Progenitor cell of endocrine pancreas (in vitro differentiated cells): ENCODE measurements around the gene UBE2I. TPM values are rescaled to one million over a fixed set of nuclear protein-coding genes. Genes with fewer than 3 reads are reported as not detected.

Experiments used
- DNase-seq: peaks from one replicate; pipeline ENCODE4 v3.0.0; 2021; ENCODE audit warnings: low spot score; ENCODE audit not compliant: unreplicated experiment
- H3K27ac Mint-ChIP-seq: 2 replicates; pipeline ENCODE4 v1.8.0; 2021; ENCODE audit warnings: mild to moderate bottlenecking, moderate library complexity, mixed read lengths
- H3K27me3 Mint-ChIP-seq: 2 replicates; pipeline ENCODE4 v1.8.0; 2021; ENCODE audit warnings: mixed read lengths
- H3K36me3 Mint-ChIP-seq: 2 replicates; pipeline ENCODE4 v1.8.0; 2022; ENCODE audit warnings: mixed read lengths; ENCODE audit not compliant: insufficient read depth
- H3K4me1 Mint-ChIP-seq: 2 replicates; pipeline ENCODE4 v1.8.0; 2021; ENCODE audit warnings: low read depth, mixed read lengths
- H3K4me3 Mint-ChIP-seq: 2 replicates; pipeline ENCODE4 v1.8.0; 2021; ENCODE audit warnings: low read depth, mild to moderate bottlenecking, moderate library complexity, mixed read lengths
- H3K9me3 Mint-ChIP-seq: 2 replicates; pipeline ENCODE4 v1.8.0; 2021; ENCODE audit warnings: low read depth, mixed read lengths
- total RNA-seq: library from RNA; stranded (reverse); gene quantifications from 2 replicates; pipeline ENCODE4 v1.2.1, GENCODE V29; 2021
- TF ChIP-seq, protein P1 (sequence below): fragments of 200-600 bp; sonication (generic); IDR thresholded peaks from one replicate; pipeline ENCODE4 v1.5.0; 2021; ENCODE audit warnings: antibody characterized with exemption, mild to moderate bottlenecking; ENCODE audit not compliant: unreplicated experiment

UBE2I gene
- total RNA-seq, 1 donor from 2014 or later: 211 TPM

DNA sequence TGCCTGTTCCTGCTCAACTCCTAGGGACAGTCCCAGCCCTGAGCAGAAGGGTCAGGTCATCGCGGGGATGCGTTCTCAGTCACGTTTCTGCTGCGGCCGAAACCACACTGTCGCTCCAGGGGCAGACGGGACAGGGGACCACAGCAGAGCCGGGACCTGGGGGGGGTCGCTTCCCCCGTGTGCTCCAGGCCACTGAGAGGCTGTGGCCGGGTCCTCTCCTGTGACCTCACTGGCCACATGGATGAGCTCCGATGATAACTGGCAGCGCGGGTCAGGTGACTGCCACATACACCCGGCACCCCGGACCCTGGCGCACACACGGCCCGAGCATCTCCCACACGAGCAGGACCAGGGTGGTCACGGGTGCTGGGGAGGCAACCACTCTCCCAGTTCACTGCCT lies 55.1 kb downstream of the UBE2I start:
- no peak for DNase-seq
- H3K27me3 Mint-ChIP-seq: no peaks in the 10 kb centered on the region
- no peaks in the 10 kb centered on the region for H3K9me3 Mint-ChIP-seq
- no peak overlapping the region for H3K4me3 Mint-ChIP-seq
- no peaks in the 10 kb centered on the region for H3K4me1 Mint-ChIP-seq
- H3K27ac Mint-ChIP-seq: no peak overlapping the region
- H3K36me3 Mint-ChIP-seq: peaks cover 1% of the 10 kb centered on the region
- TF ChIP-seq, protein P1, sequence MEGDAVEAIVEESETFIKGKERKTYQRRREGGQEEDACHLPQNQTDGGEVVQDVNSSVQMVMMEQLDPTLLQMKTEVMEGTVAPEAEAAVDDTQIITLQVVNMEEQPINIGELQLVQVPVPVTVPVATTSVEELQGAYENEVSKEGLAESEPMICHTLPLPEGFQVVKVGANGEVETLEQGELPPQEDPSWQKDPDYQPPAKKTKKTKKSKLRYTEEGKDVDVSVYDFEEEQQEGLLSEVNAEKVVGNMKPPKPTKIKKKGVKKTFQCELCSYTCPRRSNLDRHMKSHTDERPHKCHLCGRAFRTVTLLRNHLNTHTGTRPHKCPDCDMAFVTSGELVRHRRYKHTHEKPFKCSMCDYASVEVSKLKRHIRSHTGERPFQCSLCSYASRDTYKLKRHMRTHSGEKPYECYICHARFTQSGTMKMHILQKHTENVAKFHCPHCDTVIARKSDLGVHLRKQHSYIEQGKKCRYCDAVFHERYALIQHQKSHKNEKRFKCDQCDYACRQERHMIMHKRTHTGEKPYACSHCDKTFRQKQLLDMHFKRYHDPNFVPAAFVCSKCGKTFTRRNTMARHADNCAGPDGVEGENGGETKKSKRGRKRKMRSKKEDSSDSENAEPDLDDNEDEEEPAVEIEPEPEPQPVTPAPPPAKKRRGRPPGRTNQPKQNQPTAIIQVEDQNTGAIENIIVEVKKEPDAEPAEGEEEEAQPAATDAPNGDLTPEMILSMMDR: no peak

DNA sequence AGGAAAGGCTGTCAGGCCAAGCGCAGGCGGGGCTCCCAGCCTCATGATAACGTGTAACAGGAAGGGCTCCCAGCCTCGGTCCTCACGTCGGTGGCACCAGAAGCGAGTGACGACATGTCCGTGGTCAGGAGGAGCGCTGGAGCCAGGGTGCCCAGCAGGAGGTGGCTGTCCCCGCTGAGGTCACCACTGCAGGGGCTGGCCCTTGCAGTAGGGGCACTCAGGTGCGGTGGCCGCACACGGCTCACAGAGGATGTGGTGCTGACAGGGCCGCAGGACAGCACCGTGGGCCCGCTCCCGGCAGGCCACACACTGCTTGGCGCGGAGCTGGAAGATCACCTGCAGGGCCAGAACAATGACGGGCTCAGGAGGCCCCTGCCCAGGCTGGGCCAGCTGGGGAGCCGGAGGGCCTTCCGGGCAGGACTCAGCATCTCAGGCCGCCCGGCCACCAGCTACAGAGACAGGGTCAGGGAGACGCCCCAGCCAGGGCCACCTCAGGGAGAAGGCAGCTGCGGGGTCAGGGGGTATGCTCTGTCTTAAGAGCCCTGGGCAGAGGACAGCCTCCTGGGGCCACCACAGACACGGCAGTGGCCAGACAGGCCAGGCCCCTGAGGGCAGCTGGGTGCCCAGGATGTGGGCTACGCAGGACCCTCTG lies 56.8 kb downstream of the UBE2I start:
- no peak overlapping the region for H3K27ac Mint-ChIP-seq
- no peaks in the 10 kb centered on the region for H3K27me3 Mint-ChIP-seq
- DNase-seq: no peak
- peaks cover 1% of the 10 kb centered on the region for H3K36me3 Mint-ChIP-seq
- no peaks in the 10 kb centered on the region for H3K4me1 Mint-ChIP-seq
- no peaks in the 10 kb centered on the region for H3K9me3 Mint-ChIP-seq
- H3K4me3 Mint-ChIP-seq: no peak overlapping the region
- TF ChIP-seq, protein P1: no peak

DNA sequence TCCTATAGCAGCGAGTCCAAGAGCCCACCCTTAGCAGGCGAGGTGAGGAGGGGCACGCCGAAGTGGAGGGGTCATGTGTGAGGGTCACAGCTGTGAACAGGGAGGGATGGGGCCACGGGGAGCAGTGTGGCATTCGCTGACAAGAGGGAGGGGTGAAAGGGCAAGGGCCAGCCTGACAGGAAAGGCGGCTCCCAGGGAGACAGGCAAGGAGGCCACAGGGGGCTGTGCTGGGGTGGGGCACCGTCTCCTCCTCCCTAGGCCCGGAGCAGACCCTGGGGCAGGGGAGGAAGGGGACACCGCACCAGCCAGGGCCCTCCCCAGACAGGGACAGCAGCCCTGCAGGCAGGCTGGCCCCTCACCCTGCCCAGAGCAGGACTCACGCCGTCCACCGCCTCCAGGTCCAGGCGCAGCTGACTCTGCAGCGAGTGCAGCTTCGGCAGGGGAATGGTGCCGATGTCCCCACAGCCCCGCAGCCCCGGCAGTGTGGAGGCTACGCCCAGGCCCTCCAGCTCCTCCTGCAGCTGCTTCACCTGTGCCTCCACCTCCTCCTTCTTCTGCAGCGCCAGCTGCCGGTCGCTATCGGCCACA lies 57.4 kb downstream of the UBE2I start:
- DNase-seq: no peak
- no peaks in the 10 kb centered on the region for H3K4me1 Mint-ChIP-seq
- H3K27me3 Mint-ChIP-seq: no peaks in the 10 kb centered on the region
- H3K36me3 Mint-ChIP-seq: peaks cover 1% of the 10 kb centered on the region
- H3K4me3 Mint-ChIP-seq: no peak overlapping the region
- TF ChIP-seq, protein P1: no peak
- H3K9me3 Mint-ChIP-seq: no peaks in the 10 kb centered on the region
- H3K27ac Mint-ChIP-seq: no peak overlapping the region

DNA sequence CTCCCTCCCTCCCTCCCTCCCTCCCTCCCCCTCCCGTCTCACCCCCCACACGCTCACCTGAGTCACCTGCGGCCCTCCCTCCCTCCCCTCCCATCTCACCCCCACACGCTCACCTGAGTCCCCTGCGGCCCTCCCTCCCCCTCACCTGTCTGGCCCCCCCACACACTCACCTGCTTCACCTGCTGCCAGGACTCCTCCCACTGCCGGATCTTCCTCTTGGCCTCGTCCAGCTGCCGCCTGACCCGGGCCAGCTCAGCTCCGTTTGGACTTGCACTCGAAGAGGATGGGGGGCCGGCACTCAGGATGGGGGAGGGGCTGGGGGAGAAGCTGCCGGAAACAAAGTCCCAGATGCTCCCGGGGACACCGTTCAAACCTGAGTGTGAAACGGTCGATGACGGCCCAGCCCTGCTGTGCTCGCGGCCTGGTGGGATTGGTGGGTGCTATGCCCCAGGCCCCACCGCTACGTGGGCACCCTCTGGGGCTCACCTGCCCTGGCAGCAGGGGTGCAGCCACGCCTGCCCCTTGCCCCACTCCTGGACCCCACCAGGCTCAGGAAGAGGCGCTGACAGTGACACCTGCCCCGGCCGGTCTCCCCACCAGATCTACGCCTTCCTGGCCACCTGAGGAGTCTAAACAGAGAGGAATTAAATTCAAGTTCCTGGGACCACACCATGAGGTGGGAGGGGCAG lies 58.2 kb downstream of the UBE2I start:
- H3K4me1 Mint-ChIP-seq: no peaks in the 10 kb centered on the region
- no peaks in the 10 kb centered on the region for H3K9me3 Mint-ChIP-seq
- no peak overlapping the region for H3K4me3 Mint-ChIP-seq
- no peak overlapping the region for H3K27ac Mint-ChIP-seq
- no peak for DNase-seq
- H3K27me3 Mint-ChIP-seq: no peaks in the 10 kb centered on the region
- TF ChIP-seq, protein P1: no peak
- peaks cover 1% of the 10 kb centered on the region for H3K36me3 Mint-ChIP-seq

DNA sequence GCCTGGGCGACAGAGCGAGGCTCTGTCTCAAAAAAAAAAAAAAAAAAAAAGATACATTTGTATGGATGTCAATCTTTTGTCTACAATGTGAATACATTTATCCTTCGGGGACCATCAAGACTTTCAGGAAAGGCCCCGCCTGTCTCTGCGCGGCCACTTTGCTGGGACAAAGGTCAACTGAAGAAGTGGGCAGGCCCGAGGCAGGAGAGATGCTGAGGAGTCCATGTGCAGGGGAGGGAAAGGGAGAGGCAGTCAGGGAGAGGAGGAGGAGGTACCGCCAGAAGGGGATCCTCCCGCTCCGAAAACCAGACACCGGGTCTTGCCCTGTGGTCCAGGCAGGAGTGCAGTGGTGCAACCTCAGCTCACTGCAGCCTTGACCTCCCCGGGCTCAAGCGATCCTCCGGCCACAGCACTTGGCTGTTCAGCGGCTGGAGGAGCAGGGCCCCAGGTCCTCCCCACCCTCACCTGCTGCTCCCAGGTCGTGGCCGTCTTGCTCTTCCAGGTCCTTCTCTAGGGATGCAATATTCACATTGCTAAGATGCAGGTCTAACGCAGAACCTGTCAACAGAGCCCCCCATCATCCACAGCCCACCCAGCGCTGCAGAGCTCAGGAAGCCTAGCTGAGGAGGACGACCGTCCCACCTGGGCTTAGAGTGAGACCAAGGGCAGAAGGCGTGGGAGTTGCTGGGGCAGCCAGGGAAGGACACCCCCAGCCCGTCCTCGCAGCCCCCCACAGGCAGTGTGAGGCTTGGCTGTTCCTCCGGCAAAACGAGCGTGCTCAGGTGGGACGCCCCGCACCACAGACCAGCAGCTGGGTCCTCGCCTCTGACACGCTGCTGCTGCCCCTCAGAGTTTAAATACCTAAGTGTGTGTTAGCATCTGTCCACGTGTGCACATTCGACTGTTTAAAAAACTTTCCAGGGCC lies 61.9 kb downstream of the UBE2I start:
- DNase-seq: no peak
- Mint-ChIP-seq H3K27ac (no peak overlapping the region), H3K4me1 (no peaks in the 10 kb centered on the region), H3K9me3 (no peaks in the 10 kb centered on the region), H3K36me3 (no peaks in the 10 kb centered on the region), H3K27me3 (no peaks in the 10 kb centered on the region), H3K4me3 (no peak overlapping the region)
- TF ChIP-seq, protein P1: no peak
